Tibial nerve (tissue), 4 donors: ENCODE data around the gene MMS22L.

Source experiments
- EP300 ChIP-seq, 2 donors: sonication (generic); formaldehyde crosslinking; IDR thresholded peaks; one replicate each; pipeline ENCODE4 v1.6.1; 2017; ENCODE audit warnings: antibody characterized with exemption in 2 of 2, mild to moderate bottlenecking in 1 of 2
- POLR2A ChIP-seq, 2 donors: fragments of 450-650 bp; IDR thresholded peaks; one replicate each; pipeline ENCODE4 v1.6.1; 2017; ENCODE audit warnings: antibody characterized with exemption in 2 of 2, mild to moderate bottlenecking in 2 of 2, moderate library complexity in 2 of 2
- TF ChIP-seq, protein P1 (sequence below), 5 experiments: fragments of 200-600 bp in 3 of 5; fragments of 450-650 bp in 2 of 5; sonication (generic) in 3 of 5; IDR thresholded peaks; one replicate each; pipeline ENCODE4 v1.5.1; 2016 to 2019; ENCODE audit warnings: antibody characterized with exemption in 5 of 5, mild to moderate bottlenecking in 3 of 5, moderate library complexity in 2 of 5

DNA sequence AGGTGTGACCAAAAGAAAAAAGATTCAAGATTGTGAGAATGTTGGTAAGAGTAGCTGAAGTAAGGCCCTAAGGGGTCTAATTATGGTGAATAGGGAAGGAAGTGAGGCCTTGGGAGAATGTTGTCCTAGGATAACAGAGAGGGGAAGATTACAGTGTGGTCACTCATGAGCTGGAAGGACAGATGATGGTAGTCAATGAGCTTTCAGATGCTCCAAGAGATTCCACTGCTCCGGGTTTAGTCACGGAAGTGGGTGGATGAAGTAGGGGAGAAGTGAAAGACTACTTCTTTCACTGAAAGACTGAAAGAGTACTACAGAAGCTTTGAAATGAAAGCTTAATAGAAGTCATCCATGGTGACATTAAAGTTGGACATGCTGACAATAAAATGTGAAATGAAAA is 108.5 kb downstream of the MMS22L start:
- TF ChIP-seq, protein P1, sequence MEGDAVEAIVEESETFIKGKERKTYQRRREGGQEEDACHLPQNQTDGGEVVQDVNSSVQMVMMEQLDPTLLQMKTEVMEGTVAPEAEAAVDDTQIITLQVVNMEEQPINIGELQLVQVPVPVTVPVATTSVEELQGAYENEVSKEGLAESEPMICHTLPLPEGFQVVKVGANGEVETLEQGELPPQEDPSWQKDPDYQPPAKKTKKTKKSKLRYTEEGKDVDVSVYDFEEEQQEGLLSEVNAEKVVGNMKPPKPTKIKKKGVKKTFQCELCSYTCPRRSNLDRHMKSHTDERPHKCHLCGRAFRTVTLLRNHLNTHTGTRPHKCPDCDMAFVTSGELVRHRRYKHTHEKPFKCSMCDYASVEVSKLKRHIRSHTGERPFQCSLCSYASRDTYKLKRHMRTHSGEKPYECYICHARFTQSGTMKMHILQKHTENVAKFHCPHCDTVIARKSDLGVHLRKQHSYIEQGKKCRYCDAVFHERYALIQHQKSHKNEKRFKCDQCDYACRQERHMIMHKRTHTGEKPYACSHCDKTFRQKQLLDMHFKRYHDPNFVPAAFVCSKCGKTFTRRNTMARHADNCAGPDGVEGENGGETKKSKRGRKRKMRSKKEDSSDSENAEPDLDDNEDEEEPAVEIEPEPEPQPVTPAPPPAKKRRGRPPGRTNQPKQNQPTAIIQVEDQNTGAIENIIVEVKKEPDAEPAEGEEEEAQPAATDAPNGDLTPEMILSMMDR (IDR thresholded peaks at IDR 0.05): no peak
- TF ChIP-seq EP300 (IDR thresholded peaks at IDR 0.05) (no peak), POLR2A (IDR thresholded peaks at IDR 0.05) (no peak)
